WTC11 (cell line): ENCODE data around the gene SDHAF4. TPM values are rescaled to one million over a fixed set of nuclear protein-coding genes. Genes with fewer than 3 reads are reported as not detected.

ENCODE experiments used
- ATF1 ChIP-seq: sonication (generic); formaldehyde crosslinking; IDR thresholded peaks from 2 replicates; pipeline ENCODE4 v1.8.1; 2023; ENCODE audit warnings: mild to moderate bottlenecking, moderate library complexity, missing genetic modification reagents
- CBFB ChIP-seq: sonication (generic); formaldehyde crosslinking; IDR thresholded peaks from 2 replicates; pipeline ENCODE4 v1.8.1; 2022; ENCODE audit warnings: mild to moderate bottlenecking, low read depth, missing genetic modification reagents
- JAZF1 ChIP-seq: fragments of 250-450 bp; sonication (Bioruptor Pico); IDR thresholded peaks from 2 replicates; pipeline ENCODE4 v1.9.0; 2021; ENCODE audit warnings: moderate library complexity, mild to moderate bottlenecking, inconsistent platforms
- NFATC4 ChIP-seq: fragments of 250-450 bp; sonication (Bioruptor Pico); IDR thresholded peaks from 2 replicates; pipeline ENCODE4 v1.9.0; 2021; ENCODE audit warnings: mild to moderate bottlenecking
- NFE2L1 ChIP-seq: sonication (generic); formaldehyde crosslinking; IDR thresholded peaks from 2 replicates; pipeline ENCODE4 v1.8.1; 2023; ENCODE audit warnings: missing genetic modification reagents
- NFYB ChIP-seq: sonication (generic); formaldehyde crosslinking; conservative IDR thresholded peaks from 2 replicates; pipeline ENCODE4 v1.8.0; 2022; ENCODE audit warnings: low read depth, missing genetic modification reagents
- OVOL2 ChIP-seq: fragments of 250-450 bp; sonication (Bioruptor Pico); IDR thresholded peaks from 2 replicates; pipeline ENCODE4 v1.9.0; 2021; ENCODE audit warnings: mild to moderate bottlenecking, borderline replicate concordance
- PRRX2 ChIP-seq: fragments of 250-450 bp; sonication (Bioruptor Pico); IDR thresholded peaks from 2 replicates; pipeline ENCODE4 v1.8.0; 2021; ENCODE audit warnings: mild to moderate bottlenecking
- RORB ChIP-seq: fragments of 250-450 bp; sonication (Bioruptor Pico); IDR thresholded peaks from 2 replicates; pipeline ENCODE4 v1.9.0; 2021; ENCODE audit warnings: mild to moderate bottlenecking
- SOX15 ChIP-seq: fragments of 250-450 bp; sonication (Bioruptor Pico); IDR thresholded peaks from 2 replicates; pipeline ENCODE4 v1.9.0; 2021; ENCODE audit warnings: mild to moderate bottlenecking
- SP1 ChIP-seq: sonication (generic); formaldehyde crosslinking; conservative IDR thresholded peaks from 2 replicates; pipeline ENCODE4 v1.8.1; 2022; ENCODE audit warnings: missing genetic modification reagents
- TEAD1 ChIP-seq: sonication (generic); formaldehyde crosslinking; IDR thresholded peaks from 2 replicates; pipeline ENCODE4 v1.8.0; 2022; ENCODE audit warnings: mild to moderate bottlenecking, missing genetic modification reagents
- TEAD4 ChIP-seq: sonication (generic); formaldehyde crosslinking; IDR thresholded peaks from 2 replicates; pipeline ENCODE4 v1.8.0; 2022; ENCODE audit warnings: mild to moderate bottlenecking, missing genetic modification reagents
- TP53 ChIP-seq: sonication (generic); formaldehyde crosslinking; IDR thresholded peaks from 2 replicates; pipeline ENCODE4 v1.8.1; 2023; ENCODE audit warnings: mild to moderate bottlenecking, missing genetic modification reagents
- ZNF138 ChIP-seq: sonication (generic); formaldehyde crosslinking; conservative IDR thresholded peaks from 2 replicates; pipeline ENCODE4 v1.8.1; 2022; ENCODE audit warnings: mild to moderate bottlenecking, moderate library complexity, missing genetic modification reagents
- ZNF219 ChIP-seq: sonication (generic); formaldehyde crosslinking; IDR thresholded peaks from 2 replicates; pipeline ENCODE4 v1.8.0; 2023; ENCODE audit warnings: missing genetic modification reagents, mild to moderate bottlenecking, borderline replicate concordance
- ZNF232 ChIP-seq: sonication (generic); formaldehyde crosslinking; IDR thresholded peaks from 2 replicates; pipeline ENCODE4 v1.8.0; 2022; ENCODE audit warnings: mild to moderate bottlenecking, missing genetic modification reagents
- ZNF396 ChIP-seq: fragments of 250-450 bp; sonication (Bioruptor Pico); IDR thresholded peaks from 2 replicates; pipeline ENCODE4 v1.8.0; 2021; ENCODE audit warnings: mild to moderate bottlenecking, moderate library complexity, borderline replicate concordance
- ZNF423 ChIP-seq: fragments of 250-450 bp; sonication (Bioruptor Pico); IDR thresholded peaks from 2 replicates; pipeline ENCODE4 v2.1.2; 2022; ENCODE audit warnings: mild to moderate bottlenecking, moderate library complexity
- total RNA-seq: library from RNA; stranded (reverse); gene quantifications from 3 replicates; pipeline ENCODE4 v1.2.3, GENCODE V29; 2021
- TF ChIP-seq, protein P1 (sequence below): sonication (generic); formaldehyde crosslinking; IDR thresholded peaks from 2 replicates; pipeline ENCODE4 v1.8.1; 2022; ENCODE audit warnings: mild to moderate bottlenecking, missing genetic modification reagents, moderate library complexity, borderline replicate concordance
- TF ChIP-seq, protein P2 (sequence below): sonication (generic); formaldehyde crosslinking; IDR thresholded peaks from 2 replicates; pipeline ENCODE4 v1.8.1; 2023; ENCODE audit warnings: mild to moderate bottlenecking, missing genetic modification reagents, moderate library complexity
- TF ChIP-seq, protein P3 (sequence below): sonication (generic); formaldehyde crosslinking; IDR thresholded peaks from 2 replicates; pipeline ENCODE4 v1.8.1; 2023; ENCODE audit warnings: mild to moderate bottlenecking, missing genetic modification reagents
- TF ChIP-seq, protein P4 (sequence below): fragments of 250-450 bp; sonication (Bioruptor Pico); IDR thresholded peaks from 2 replicates; pipeline ENCODE4 v1.9.0; 2021; ENCODE audit warnings: mild to moderate bottlenecking
- TF ChIP-seq, protein P5 (sequence below): sonication (generic); formaldehyde crosslinking; IDR thresholded peaks from 2 replicates; pipeline ENCODE4 v1.8.1; 2022; ENCODE audit warnings: mild to moderate bottlenecking, moderate library complexity, missing genetic modification reagents
- TF ChIP-seq, protein P6 (sequence below): sonication (generic); formaldehyde crosslinking; IDR thresholded peaks from 2 replicates; pipeline ENCODE4 v1.8.1; 2022; ENCODE audit warnings: low read depth, mild to moderate bottlenecking, moderate library complexity, missing genetic modification reagents, borderline replicate concordance
- TF ChIP-seq, protein P7 (sequence below): sonication (generic); formaldehyde crosslinking; IDR thresholded peaks from 2 replicates; pipeline ENCODE4 v1.8.0; 2023; ENCODE audit warnings: missing genetic modification reagents, mild to moderate bottlenecking, borderline replicate concordance
- TF ChIP-seq, protein P8 (sequence below): sonication (generic); formaldehyde crosslinking; IDR thresholded peaks from 2 replicates; pipeline ENCODE4 v1.8.1; 2023; ENCODE audit warnings: mild to moderate bottlenecking, missing genetic modification reagents, borderline replicate concordance

SDHAF4 gene
- total RNA-seq, 1 experiment from 2014 or later: 23.1 TPM

DNA sequence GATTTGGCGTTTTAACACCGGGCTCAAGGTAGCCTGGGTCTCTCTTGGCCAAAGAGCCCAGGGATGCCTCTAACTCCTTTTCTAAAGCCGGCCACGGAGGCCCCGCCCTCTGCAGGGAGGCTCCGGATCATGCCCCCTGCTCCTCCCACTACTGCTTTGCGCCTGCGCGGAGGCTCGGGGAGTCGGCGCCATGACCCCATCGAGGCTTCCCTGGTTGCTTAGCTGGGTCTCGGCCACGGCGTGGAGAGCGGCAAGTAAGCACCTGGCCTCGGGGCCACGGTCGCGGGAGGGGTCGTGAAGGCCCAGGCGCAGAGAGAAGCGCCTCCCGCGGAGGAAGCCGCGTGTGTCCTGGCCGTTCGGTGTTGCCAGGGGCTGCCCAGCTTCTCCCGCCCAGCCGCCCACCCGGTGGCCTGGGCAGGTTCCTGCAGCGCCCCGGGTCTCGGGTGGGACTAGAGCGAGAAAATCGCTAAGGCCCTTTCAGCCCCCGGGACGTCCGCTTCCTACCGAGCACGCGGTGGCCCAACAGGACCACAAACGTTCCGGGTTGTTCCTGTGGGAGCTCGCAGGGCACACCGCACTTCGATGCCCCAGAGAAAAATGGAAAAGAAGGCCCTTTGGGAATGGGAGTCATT lies at the start of gene SDHAF4 (continued):
- TF ChIP-seq, protein P1, sequence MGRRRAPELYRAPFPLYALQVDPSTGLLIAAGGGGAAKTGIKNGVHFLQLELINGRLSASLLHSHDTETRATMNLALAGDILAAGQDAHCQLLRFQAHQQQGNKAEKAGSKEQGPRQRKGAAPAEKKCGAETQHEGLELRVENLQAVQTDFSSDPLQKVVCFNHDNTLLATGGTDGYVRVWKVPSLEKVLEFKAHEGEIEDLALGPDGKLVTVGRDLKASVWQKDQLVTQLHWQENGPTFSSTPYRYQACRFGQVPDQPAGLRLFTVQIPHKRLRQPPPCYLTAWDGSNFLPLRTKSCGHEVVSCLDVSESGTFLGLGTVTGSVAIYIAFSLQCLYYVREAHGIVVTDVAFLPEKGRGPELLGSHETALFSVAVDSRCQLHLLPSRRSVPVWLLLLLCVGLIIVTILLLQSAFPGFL (CRISPR knock-in tag): no peak
- no peak for TF ChIP-seq NFATC4
- TF ChIP-seq CBFB (CRISPR knock-in tag): no peak
- TF ChIP-seq ZNF232: no peak; the same call in 1 of the 2 replicates
- TF ChIP-seq ZNF423: no peak
- TF ChIP-seq, protein P2, sequence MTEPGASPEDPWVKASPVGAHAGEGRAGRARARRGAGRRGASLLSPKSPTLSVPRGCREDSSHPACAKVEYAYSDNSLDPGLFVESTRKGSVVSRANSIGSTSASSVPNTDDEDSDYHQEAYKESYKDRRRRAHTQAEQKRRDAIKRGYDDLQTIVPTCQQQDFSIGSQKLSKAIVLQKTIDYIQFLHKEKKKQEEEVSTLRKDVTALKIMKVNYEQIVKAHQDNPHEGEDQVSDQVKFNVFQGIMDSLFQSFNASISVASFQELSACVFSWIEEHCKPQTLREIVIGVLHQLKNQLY (CRISPR knock-in tag): no peak
- no peak for TF ChIP-seq RORB
- TF ChIP-seq, protein P3, sequence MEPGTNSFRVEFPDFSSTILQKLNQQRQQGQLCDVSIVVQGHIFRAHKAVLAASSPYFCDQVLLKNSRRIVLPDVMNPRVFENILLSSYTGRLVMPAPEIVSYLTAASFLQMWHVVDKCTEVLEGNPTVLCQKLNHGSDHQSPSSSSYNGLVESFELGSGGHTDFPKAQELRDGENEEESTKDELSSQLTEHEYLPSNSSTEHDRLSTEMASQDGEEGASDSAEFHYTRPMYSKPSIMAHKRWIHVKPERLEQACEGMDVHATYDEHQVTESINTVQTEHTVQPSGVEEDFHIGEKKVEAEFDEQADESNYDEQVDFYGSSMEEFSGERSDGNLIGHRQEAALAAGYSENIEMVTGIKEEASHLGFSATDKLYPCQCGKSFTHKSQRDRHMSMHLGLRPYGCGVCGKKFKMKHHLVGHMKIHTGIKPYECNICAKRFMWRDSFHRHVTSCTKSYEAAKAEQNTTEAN: peak; percentile 40; the same call in 1 of the 2 replicates
- peak; percentile 60; the same call in 1 of the 2 replicates for TF ChIP-seq TP53
- TF ChIP-seq, protein P4, sequence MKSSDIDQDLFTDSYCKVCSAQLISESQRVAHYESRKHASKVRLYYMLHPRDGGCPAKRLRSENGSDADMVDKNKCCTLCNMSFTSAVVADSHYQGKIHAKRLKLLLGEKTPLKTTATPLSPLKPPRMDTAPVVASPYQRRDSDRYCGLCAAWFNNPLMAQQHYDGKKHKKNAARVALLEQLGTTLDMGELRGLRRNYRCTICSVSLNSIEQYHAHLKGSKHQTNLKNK (CRISPR knock-in tag): no peak
- no peak for TF ChIP-seq JAZF1 (CRISPR knock-in tag)
- TF ChIP-seq NFE2L1 (CRISPR knock-in tag): peak; percentile 84; the same call in 1 of the 2 replicates
- TF ChIP-seq, protein P5, sequence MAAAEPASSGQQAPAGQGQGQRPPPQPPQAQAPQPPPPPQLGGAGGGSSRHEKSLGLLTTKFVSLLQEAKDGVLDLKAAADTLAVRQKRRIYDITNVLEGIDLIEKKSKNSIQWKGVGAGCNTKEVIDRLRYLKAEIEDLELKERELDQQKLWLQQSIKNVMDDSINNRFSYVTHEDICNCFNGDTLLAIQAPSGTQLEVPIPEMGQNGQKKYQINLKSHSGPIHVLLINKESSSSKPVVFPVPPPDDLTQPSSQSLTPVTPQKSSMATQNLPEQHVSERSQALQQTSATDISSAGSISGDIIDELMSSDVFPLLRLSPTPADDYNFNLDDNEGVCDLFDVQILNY (CRISPR knock-in tag): peak; percentile 58; the same call in 1 of the 2 replicates
- no peak for TF ChIP-seq NFYB (CRISPR knock-in tag)
- no peak for TF ChIP-seq ZNF219
- peak; percentile 59 for TF ChIP-seq SP1 (CRISPR knock-in tag)
- no peak for TF ChIP-seq ZNF138
- TF ChIP-seq, protein P6, sequence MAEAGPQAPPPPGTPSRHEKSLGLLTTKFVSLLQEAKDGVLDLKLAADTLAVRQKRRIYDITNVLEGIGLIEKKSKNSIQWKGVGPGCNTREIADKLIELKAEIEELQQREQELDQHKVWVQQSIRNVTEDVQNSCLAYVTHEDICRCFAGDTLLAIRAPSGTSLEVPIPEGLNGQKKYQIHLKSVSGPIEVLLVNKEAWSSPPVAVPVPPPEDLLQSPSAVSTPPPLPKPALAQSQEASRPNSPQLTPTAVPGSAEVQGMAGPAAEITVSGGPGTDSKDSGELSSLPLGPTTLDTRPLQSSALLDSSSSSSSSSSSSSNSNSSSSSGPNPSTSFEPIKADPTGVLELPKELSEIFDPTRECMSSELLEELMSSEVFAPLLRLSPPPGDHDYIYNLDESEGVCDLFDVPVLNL (CRISPR knock-in tag): peak; percentile 43; the same call in 1 of the 2 replicates
- TF ChIP-seq, protein P7, sequence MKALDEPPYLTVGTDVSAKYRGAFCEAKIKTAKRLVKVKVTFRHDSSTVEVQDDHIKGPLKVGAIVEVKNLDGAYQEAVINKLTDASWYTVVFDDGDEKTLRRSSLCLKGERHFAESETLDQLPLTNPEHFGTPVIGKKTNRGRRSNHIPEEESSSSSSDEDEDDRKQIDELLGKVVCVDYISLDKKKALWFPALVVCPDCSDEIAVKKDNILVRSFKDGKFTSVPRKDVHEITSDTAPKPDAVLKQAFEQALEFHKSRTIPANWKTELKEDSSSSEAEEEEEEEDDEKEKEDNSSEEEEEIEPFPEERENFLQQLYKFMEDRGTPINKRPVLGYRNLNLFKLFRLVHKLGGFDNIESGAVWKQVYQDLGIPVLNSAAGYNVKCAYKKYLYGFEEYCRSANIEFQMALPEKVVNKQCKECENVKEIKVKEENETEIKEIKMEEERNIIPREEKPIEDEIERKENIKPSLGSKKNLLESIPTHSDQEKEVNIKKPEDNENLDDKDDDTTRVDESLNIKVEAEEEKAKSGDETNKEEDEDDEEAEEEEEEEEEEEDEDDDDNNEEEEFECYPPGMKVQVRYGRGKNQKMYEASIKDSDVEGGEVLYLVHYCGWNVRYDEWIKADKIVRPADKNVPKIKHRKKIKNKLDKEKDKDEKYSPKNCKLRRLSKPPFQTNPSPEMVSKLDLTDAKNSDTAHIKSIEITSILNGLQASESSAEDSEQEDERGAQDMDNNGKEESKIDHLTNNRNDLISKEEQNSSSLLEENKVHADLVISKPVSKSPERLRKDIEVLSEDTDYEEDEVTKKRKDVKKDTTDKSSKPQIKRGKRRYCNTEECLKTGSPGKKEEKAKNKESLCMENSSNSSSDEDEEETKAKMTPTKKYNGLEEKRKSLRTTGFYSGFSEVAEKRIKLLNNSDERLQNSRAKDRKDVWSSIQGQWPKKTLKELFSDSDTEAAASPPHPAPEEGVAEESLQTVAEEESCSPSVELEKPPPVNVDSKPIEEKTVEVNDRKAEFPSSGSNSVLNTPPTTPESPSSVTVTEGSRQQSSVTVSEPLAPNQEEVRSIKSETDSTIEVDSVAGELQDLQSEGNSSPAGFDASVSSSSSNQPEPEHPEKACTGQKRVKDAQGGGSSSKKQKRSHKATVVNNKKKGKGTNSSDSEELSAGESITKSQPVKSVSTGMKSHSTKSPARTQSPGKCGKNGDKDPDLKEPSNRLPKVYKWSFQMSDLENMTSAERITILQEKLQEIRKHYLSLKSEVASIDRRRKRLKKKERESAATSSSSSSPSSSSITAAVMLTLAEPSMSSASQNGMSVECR (CRISPR knock-in tag): peak; percentile 80
- no peak for TF ChIP-seq OVOL2
- TF ChIP-seq TEAD1 (CRISPR knock-in tag): peak; percentile 73; the same call in 1 of the 2 replicates
- TF ChIP-seq PRRX2: no peak
- no peak for TF ChIP-seq SOX15 (CRISPR knock-in tag)
- TF ChIP-seq TEAD4 (CRISPR knock-in tag): no peak
- TF ChIP-seq ZNF396: no peak
- TF ChIP-seq, protein P8, sequence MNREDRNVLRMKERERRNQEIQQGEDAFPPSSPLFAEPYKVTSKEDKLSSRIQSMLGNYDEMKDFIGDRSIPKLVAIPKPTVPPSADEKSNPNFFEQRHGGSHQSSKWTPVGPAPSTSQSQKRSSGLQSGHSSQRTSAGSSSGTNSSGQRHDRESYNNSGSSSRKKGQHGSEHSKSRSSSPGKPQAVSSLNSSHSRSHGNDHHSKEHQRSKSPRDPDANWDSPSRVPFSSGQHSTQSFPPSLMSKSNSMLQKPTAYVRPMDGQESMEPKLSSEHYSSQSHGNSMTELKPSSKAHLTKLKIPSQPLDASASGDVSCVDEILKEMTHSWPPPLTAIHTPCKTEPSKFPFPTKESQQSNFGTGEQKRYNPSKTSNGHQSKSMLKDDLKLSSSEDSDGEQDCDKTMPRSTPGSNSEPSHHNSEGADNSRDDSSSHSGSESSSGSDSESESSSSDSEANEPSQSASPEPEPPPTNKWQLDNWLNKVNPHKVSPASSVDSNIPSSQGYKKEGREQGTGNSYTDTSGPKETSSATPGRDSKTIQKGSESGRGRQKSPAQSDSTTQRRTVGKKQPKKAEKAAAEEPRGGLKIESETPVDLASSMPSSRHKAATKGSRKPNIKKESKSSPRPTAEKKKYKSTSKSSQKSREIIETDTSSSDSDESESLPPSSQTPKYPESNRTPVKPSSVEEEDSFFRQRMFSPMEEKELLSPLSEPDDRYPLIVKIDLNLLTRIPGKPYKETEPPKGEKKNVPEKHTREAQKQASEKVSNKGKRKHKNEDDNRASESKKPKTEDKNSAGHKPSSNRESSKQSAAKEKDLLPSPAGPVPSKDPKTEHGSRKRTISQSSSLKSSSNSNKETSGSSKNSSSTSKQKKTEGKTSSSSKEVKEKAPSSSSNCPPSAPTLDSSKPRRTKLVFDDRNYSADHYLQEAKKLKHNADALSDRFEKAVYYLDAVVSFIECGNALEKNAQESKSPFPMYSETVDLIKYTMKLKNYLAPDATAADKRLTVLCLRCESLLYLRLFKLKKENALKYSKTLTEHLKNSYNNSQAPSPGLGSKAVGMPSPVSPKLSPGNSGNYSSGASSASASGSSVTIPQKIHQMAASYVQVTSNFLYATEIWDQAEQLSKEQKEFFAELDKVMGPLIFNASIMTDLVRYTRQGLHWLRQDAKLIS (CRISPR knock-in tag): no peak
- TF ChIP-seq ATF1 (CRISPR knock-in tag): no peak
